Right kidney (tissue), 1 donor: ENCODE data around the gene PLAC1.
A peak's percentile ranks its signal among the peaks of the same experiment; 100 is the strongest.

Experiments used
- DNase-seq: peaks from one replicate; pipeline ENCODE4 v3.0.0-alpha.2; 2016

PLAC1 gene

DNA sequence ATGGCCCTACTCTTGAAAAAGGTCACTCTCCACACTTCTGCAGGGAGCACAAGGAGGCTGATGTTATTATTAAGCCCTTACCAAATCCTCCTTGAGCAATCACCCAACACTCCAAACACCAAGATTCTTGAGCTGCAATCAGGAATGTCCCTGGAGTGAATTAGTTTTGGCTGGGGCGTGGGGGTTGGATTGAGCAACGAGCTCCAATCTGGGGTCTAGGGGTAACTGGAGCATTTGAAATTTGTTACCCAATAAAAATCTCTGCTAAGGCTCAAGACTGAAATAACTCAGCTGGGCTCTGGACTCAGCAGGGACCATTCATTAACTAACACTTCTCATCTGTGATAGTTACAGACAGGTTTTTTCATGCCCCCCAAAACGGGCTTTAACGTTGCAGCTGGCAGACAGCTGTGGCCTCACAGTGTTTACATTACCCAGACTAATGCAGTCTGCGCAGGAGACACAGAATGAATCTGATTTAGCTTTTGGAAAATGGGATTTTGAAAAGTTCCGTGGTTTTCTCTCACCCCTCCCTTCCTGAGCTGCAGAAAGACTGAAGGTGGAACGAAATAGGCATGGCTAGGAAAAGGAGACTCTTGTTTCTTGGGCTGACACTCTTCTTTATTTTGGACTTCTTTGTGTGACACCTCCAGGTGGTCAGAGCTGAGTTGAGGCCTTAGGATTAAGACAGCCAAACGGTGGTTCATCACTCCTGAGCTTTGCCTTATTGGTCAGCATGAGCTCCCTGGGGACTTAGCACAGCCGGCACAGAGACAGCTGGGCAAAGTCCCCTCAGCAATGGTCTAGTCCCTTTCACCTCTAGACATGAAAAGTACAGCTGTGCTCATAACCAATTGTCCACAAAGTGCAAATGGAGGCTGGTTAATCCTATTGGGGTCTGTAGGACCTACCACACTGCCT, 26.6 kb downstream of the PLAC1 start:
- DNase-seq, result no peak

DNA sequence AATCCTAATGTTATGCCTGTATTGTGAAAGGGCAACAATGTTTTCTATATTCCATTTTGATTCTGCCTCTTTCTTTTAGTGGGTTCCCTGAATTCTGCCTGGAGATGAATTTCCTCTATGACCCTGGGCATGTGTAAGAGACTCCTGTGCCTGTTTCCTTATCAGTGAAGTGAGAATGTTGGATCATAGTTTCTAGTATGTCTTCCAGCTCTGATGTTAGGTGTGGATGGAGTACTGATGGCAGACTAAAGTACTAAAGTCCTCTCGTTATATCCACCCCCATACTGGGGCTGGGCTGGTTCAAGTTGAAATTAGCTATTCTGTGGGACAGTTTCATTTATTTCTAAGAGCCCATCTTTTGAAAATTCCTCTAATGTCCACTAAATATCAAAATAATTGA, 29.6 kb downstream of the PLAC1 start:
- no peak for DNase-seq

- DNase-seq, result no peak
Measured at GRCh38 chrX:134626434-134626833, 31.8 kb downstream of the PLAC1 start.

DNA sequence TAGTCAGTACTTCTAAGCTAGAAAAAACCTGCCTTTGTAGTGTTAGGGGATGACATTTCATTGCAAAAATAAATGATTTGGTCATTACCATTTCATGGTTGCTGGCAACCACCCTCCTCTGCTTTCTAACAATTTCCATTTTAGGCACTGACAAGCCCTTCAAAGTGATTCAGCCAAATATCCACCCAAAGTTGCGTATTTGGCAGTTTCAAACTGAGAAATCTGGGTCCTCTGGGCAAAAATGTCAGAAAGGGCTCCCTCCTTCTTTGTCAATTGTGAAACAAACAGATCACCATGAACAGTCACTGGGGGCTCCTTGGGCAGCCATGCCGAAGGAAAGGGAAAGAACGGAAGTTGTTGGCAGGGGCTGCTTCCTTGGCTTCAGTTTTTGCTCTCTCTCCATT, 33.0 kb downstream of the PLAC1 start:
- no peak for DNase-seq

- DNase-seq, result no peak
Measured at GRCh38 chrX:134624046-134624430, 34.2 kb downstream of the PLAC1 start.

GRCh38 chrX:134623293-134624045, 34.8 kb downstream of the PLAC1 start:
- DNase-seq, result no peak

GRCh38 chrX:134622813-134623185, 35.5 kb downstream of the PLAC1 start:
- DNase-seq, result no peak

DNA sequence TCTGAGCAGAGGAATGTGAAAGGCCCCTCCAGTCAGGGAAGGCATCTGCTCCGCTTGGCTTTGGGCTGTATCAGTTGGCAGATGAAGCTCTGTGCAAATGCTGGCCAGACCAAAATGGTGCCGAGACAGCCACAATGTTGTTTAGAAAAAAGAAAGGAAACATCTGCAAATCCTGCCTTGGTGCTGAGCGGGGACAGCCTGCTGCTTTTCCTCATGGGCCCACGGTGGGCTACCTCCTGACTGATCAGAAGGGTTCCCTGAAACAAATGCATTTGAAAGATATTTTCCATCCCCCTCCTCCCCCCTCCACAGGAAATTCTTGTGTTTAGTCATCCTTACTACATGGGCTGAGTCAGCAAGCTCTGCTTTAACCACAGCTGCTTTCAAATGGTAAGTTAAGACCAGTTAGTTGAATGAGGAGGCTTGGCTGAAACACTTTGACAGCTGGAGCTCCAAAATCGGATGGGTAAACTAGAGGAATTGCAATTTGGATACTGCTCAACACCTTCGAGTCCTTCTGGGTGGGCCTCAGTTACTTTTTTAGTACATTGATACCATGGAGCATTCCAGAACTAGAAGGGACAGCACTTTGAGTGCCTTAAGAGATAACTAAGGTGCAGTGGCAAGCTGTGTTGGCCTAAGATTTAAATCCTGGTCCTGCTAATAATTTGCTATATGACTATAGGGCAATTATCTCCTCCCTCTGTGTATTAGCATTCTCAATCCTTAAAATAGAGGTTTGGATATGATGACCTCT, 36.0 kb downstream of the PLAC1 start:
- peak; percentile 31 for DNase-seq

DNA sequence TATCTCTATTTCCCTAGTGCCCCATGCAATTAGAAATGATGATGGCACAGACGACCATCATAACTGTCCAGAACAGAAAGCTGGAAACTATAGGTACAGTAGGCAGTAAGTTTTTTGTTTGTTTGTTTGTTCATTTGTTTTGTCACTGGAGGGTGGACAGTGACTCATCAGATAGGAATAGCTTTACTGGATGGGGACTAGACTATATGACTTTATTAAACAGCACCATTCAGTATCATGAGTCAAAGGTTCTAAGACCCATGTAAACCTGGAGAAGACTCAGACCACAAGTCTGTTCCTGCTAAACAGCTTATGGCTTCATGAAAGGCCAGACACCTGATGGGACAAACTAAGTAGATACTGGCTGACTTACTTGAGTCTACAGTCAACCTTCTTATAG, 38.4 kb downstream of the PLAC1 start:
- no peak for DNase-seq

GRCh38 chrX:134613396-134613795, 44.9 kb downstream of the PLAC1 start:
- no peak for DNase-seq

DNA sequence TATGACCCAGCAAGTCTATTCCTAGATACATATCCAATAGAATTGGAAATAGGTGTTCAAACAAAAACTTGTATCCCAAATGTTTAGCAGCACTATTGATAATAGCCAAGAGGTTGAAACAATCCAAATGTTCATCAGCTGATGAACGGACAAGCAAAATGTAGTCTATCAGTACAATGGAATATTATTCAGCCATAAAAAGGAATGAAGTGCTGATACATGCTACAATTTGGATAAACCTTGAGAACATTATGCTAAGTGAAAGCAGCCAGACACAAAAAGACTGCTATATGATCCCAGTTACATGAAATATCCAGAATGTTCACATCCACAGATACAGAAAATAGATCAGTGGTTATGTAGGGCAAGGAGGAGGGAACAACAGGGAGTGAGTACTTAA, 50.1 kb downstream of the PLAC1 start:
- DNase-seq, result no peak

- DNase-seq, result no peak
Measured at GRCh38 chrX:134607523-134607922, 50.7 kb downstream of the PLAC1 start.

GRCh38 chrX:134604701-134605311, 53.5 kb downstream of the PLAC1 start:
- no peak for DNase-seq

- DNase-seq, result no peak
Measured at GRCh38 chrX:134603806-134604700, 54.2 kb downstream of the PLAC1 start.

- no peak for DNase-seq
Measured at GRCh38 chrX:134602410-134602809, 55.9 kb downstream of the PLAC1 start.

- DNase-seq, result no peak
Measured at GRCh38 chrX:134601240-134601765, 57.0 kb downstream of the PLAC1 start.

DNA sequence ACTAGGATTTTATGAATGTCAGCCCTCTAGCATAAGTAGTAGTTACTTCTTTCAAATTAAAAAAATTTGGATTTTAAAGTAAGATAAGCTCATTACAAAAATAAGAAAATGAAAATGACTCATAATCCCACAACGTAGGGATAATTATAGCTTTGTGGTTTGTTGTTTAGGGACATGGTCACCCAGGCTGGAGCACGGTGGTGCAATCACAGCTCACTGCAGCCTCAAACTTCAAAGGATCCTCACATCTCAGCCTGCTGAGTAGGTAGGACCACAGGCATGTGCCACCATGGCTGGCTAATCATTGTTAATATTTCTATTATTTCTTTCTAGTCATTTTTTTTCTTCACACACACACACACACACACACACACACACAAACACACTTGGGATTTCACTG, 57.6 kb downstream of the PLAC1 start:
- no peak for DNase-seq

- DNase-seq, result no peak
Measured at GRCh38 chrX:134599184-134599914, 58.9 kb downstream of the PLAC1 start.

GRCh38 chrX:134592303-134592702, 66.0 kb downstream of the PLAC1 start:
- no peak for DNase-seq

DNA sequence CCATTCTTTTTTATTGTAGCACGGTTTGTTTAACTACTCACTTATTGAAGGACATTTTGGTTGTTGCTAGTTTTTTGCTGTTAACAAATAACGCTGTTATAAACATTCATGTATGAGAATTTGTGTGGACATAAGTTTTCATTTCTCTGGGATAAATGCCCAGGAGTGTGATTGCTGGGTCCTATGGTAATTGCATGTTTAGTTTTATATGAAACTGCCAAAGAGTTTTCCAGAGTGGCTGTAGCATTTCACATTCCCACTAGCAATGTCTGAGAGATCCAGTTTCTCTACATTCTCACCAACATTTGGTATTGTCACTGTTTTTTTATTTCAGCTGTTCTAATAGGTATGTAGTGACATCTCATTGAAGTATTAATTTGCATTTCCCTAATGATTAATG, 66.8 kb downstream of the PLAC1 start:
- DNase-seq, result no peak
